Measurements from ENCODE around the gene RP9.
A peak's percentile ranks its signal among the peaks of the same experiment; 100 is the strongest.
"Not testable (repeated sequence)": the region's sequence is repeated elsewhere in the genome, so short reads cannot be mapped to it uniquely, and the experiment has no call there.

The RP9 gene

GRCh38 chr7:33100770-33101169 lies 8.4 kb downstream of the RP9 start:
- DNase-seq = no peak

- no peak for DNase-seq
Measured at GRCh38 chr7:33099154-33099940, 9.9 kb downstream of the RP9 start.

- not testable (repeated sequence) for DNase-seq
Measured at GRCh38 chr7:33094745-33095275, 14.4 kb downstream of the RP9 start.

- DNase-seq = no peak
Measured at GRCh38 chr7:33093266-33093665, 15.9 kb downstream of the RP9 start.

- no peak for DNase-seq
Measured at GRCh38 chr7:33091641-33092191, 17.5 kb downstream of the RP9 start.

- DNase-seq = no peak
Measured at GRCh38 chr7:33091111-33091531, 18.1 kb downstream of the RP9 start.

- no peak for DNase-seq
Measured at GRCh38 chr7:33089142-33089541, 20.1 kb downstream of the RP9 start.

- DNase-seq = no peak
Measured at GRCh38 chr7:33087858-33088257, 21.3 kb downstream of the RP9 start.

GRCh38 chr7:33087356-33087755 lies 21.8 kb downstream of the RP9 start:
- no peak for DNase-seq

- DNase-seq = no peak
Measured at GRCh38 chr7:33079763-33080690, 29.2 kb downstream of the RP9 start.

GRCh38 chr7:33079096-33079495 lies 30.1 kb downstream of the RP9 start:
- no peak for DNase-seq

- DNase-seq = no peak
Measured at GRCh38 chr7:33076737-33077136, 32.5 kb downstream of the RP9 start.

- no peak for DNase-seq
Measured at GRCh38 chr7:33075818-33076518, 33.2 kb downstream of the RP9 start.

GRCh38 chr7:33073243-33073642 lies 36.0 kb downstream of the RP9 start:
- DNase-seq = no peak

- no peak for DNase-seq
Measured at GRCh38 chr7:33072471-33072870, 36.7 kb downstream of the RP9 start.

- DNase-seq = no peak
Measured at GRCh38 chr7:33070831-33071230, 38.4 kb downstream of the RP9 start.

- DNase-seq = no peak
Measured at GRCh38 chr7:33070277-33070676, 38.9 kb downstream of the RP9 start.

- no peak for DNase-seq
Measured at GRCh38 chr7:33067921-33068320, 41.3 kb downstream of the RP9 start.

- no peak for DNase-seq
Measured at GRCh38 chr7:33066771-33067170, 42.4 kb downstream of the RP9 start.

GRCh38 chr7:33065981-33066380 lies 43.2 kb downstream of the RP9 start:
- DNase-seq = no peak

- peak; percentile 95 to 96 for DNase-seq
Measured at GRCh38 chr7:33062782-33063443, 46.3 kb downstream of the RP9 start.
